AG08396 (cell line): ENCODE results near the gene P4HA3.

Experiments
- DNase-seq: peaks from one replicate; pipeline ENCODE4 v3.0.0; 2012; ENCODE audit warnings: low spot score, mixed read lengths

The P4HA3 gene

DNA sequence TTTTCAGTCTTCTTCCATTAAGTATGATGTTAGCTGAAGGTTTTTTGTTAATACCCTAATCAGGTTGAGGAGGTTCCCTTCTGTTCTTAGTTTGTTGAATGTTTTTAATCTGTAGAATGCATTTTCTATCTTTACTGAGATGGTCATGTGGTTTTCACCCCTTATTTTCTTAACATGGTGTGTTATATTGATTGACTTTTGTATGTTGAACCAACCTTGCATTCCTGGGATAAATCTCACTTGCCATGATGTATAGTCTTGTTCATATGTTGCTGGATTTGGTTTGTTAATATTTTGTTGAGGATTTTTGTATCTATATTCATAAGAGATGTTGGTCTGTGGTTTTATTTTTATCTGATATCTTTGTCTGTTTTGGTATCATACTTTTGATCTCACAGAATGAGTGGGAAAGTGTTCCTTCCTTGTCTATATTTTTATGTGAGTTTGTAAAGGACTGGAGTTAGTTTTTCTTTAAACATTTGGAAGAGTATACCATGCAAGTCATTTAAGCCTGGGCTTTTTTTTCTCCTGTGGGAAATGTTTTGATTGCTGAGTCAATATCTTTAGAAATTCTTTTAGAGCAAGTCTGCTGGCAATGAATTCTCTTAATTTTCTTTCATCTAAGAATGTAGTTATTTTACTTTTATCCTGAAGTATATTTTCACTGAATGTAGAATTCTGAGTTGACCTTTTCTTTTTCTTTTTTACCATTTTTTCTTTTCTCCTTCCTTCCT is 5.5 kb upstream of the P4HA3 start:
- DNase-seq = no peak

DNA sequence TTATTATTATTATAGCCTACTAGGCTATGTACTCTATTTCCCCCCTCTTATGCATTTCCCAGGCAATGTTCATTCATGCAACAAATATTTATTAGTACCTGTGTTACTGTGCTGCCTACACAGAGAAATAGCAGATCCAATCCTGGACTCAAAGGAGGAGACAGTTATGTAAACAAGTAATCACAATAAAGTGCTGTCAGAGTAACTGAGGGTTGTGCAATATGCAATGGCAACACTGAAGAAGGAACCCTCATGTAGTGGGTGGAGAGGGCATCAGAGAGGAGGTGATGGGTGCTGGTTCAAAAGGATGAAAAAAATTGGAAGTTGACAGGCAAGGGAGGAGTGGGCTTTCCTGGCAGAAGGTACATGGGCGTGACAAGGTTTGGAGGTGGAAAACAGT is 886 bp upstream of the P4HA3 start:
- DNase-seq = no peak

DNA sequence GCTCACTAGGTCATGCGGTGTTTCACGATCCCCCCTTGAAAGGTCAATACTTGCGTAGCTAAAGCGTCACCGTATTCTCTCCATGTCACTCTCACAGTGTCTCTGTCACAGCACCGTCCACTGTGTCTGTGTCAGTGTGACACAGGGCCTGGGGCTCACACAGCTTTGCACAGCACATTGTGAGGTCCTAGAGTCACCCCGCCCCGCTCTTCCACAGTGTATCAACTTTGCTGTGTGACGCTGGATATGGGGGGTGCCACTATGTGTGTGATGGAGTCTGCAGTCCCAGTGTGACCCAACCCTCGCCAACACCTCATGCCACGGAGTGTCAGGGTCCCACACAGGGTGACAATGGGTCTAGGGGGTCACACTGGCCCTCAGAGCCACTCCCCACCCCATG is 583 bp downstream of the P4HA3 start:
- no peak for DNase-seq

DNA sequence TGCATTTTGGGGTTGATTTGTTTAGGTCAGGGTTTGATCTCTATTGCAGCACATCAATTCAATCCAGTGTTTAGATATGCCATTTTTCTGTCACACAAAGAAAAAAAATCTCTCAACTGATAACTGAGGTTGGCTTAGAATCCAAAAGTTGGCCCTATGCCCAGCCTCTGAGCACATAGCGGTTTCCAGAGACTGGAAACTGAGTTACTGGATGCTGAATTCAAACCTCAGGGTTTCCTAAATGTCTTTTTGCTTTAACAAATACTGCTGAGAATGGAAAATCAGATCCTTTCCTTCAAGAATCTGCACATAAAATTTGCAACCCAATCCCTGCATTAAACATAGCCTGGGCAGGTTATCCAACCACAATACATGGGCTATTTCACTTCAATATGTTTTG is 4.0 kb downstream of the P4HA3 start:
- no peak for DNase-seq

DNA sequence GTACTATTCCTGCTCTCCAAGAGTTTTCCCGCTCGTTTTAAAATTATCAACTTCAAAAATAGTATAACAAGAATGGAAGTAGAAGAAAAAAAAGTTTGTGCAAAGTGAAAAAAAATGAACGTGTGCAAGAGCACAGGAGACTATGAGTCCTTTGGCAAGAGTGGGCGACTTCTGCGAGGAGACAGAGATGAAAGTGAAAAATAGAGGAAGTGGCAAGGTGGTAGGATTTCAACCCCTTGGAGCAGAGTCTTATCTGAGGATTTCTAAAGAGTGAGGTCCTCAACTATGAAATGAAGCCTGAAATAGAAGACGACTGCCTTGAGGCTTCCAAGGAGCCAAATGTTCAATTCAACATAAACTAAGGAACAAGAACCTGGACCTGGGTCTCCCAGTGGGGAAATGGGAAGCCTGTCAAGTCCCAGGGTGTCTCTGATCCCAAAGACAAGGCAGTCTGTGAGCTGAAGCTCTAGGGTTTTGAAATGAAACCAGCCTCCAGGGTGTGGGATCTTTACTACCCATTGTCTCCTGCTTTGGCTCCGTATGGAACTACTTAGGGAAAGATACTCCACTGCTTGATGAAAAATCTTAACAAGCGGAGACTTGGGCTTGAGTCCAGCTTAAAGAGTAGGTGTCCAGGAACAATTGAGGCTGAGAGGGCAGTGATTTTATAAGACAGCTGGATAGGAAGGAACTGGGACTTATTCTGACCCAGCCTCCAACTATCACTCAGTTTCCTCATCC is 4.8 kb downstream of the P4HA3 start:
- no peak for DNase-seq

DNA sequence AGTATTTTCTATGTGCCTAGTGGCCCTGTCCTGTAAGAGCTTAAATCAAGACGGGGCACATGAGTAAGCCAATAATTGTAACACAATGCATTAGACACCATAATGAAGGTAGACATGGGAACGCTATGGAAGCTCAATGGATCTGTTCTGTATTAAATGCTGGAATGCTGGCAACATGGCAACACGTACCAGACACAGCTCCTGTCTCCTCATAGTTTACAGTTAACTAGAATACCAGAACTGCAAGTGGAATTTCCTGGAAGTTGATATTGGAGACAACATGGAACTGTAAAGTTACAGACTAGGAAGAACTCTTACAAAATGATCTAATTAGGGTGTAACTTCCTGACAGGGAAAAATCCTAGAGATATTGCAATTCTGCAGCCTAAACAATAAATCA is 12.4 kb downstream of the P4HA3 start:
- no peak for DNase-seq

DNA sequence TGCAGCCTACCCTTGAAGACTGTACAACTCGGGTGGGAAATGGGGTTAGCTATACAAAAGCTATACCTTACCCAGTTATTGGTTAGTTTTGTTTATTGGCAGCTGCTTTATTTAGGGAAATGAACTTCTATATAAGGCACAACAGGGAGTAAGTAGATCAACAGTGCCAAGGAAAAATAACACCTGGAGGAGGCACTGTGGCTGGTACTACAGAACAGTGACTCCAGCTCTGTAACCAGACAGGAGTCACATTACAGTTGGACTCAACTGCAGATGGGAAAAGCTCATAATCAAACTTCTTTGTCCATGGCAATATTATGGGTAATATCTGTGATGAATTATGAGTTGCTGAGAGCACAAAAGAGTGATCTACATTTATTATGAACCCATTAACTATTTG is 14.0 kb downstream of the P4HA3 start:
- DNase-seq = no peak

DNA sequence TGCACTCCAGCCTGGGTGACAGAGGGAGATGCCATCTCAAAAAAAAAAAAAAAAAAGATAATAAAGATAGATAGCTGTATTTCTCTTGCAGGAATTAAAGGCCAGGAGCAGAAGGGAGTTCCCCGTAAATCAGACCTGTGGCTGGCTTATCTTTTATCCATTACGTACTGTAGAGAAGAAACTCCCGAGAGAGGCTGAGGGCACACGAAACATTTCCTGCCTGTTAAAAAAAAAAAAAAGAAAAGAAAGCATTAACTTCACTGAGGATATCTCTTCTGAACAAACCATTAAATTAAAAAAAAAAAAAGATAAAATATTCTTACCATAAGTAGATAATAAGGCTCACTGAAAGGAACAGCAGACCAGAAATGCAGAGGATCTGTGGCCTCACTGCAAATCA is 22.5 kb downstream of the P4HA3 start:
- no peak for DNase-seq

DNA sequence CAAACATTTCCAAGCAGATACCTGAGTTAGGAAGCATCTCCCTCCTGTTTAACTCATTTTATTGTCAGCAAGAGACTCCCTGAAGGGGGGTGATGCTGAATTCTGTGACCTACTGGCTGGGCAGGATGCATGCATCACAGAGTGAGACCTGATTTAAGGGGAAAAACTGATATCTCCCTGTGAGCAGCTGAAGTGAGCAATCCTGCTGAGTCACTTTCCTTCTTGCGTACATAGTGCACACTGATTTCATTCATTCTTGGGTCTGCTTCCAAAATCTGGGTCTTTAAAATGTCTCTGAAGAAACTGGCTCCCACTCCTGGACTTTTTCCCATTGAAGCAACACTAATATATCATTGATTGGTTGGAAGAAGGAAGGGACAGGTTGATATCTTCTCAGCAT is 23.3 kb downstream of the P4HA3 start:
- peak; percentile 77 for DNase-seq

DNA sequence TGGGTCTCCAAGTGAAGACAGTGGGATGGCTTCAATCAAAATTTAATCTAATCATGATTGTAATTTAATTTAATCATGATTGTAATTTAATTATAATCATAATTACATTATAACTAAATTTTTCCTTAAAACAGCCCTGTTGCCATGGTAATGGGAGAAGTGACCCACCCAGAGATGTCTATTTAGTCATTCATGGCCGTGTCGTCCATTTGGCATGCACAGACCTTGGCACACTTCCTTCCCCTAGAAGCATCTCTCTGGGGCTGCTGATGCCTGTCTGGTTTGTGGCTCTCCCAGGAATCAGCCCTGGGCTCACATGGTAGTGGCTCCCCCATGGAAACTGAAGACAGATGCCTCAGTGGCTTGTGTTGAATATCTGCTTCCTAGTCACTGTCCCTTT is 27.0 kb downstream of the P4HA3 start:
- no peak for DNase-seq

DNA sequence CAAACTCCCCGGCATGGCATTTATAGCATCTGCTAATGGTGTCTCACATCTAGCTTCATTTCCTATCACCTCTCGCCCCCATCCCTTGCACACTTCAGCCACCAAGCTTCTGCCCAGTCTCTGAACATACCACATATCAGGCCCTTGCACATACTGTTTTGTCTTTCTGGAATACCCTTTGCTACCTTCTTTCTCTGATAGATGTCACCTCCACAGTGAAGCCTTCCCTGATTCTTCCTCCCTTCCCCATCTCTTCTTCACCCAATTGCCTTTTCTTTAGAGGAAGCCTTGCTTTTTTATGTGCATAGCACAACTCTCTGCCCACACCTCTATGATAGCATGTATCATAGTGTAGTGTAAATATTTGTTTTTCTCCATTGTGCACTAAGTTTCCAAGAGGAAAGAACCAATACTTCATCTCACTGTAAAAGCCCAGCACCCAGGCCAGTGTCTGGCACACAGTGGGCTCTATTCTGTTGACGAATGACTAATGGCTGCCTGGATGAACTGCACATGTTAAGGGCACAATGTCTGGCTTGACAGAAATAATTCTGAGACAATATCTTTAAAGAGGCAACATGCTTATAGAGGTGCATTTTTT is 27.8 kb downstream of the P4HA3 start:
- no peak for DNase-seq

DNA sequence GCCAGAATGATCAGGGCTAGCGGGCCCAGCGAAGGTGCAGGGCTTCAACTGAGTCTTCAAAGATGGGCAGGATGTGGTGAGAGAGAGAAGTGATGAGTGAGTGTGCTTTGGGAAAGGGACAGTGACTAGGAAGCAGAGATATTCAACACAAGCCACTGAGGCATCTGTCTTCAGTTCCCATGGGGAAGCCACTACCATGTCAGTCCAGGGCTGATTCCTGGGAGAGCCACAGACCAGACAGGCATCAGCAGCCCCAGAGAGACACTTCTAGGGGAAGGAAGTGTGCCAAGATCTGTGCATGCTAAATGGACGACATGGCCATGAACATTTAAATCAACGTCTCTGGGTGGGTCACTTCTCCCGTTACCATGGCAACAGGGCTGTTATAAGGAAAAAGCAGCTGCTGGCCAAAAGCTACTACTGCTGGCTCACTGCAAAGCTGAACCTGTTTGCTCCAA is 28.5 kb downstream of the P4HA3 start:
- DNase-seq = no peak

DNA sequence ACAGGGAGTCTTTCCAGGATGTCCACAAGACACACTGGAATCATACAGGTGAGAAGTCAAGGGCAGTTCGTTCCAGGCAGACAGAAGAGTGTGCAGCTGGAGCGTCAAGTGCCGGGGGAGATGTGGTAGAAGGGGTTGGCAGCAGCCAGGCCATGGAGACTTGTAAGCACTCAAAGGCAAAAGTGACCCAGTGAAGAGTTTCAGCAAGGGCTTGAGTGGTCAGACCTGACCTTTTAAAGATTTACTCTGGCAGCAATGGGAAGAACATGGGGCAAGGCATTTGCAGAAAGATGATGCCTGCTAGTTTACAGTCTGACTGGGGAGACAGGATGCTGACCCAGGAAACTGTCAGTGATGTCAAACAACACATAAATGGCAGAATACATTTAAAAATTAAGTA is 29.0 kb downstream of the P4HA3 start:
- no peak for DNase-seq

DNA sequence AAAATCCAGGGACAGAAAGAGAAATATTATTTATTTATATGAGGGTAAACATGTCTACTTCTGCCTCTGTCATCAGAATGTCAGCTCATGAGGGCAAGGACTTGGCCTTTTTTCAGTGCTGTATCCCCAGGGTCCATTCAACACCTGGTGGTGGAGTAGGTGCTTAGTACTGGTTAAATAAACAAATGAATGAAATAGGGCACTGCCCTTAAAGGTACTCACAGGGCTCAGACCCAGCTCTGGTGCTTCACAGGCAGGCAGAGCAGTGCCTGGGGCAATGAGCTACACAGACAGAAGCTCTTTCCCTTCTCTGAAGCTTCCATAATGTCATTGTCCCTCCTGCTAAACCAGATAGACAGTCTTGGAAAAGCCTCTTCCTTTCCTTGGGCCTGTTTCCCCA is 30.9 kb downstream of the P4HA3 start:
- no peak for DNase-seq

DNA sequence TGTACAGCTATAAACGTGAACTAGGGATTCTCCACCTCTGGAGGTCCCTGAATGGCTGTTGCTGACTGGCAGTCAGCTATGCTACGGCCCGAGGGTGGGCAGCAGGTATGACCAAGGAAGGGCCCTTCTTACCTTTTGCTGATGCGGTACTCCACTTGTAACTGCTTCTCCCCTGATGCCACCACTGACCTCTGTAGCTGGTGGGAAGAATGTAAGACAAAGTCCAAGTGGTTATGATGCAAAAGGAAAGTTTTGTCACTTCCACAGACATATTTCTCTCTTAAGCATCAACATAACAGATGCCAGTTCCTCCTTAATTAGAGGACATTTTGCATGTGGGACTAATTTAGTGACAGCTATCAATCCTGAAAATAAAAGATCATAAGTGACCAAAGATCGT is 32.2 kb downstream of the P4HA3 start:
- no peak for DNase-seq

DNA sequence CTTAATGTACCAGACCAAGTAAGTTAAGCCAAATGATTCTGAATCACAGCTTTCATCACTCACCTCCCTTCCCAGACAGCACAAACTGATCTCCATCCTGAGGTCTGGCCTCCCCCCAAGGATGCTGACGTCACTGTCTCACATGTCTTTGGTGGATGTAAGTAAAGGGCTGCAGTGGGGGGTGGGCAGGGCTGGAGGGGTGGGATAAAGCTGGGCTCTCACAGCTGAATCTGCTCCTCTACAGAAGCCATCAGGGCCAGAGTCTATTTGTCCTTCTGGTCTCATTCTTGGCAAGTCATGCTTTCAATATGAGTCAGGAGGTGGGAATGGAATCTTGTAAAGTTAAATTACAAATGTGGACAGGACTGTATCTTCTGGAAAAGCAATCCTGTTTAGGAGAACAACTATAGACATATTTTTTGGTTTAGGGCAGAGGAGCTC is 32.7 kb downstream of the P4HA3 start:
- peak; percentile 79 for DNase-seq

DNA sequence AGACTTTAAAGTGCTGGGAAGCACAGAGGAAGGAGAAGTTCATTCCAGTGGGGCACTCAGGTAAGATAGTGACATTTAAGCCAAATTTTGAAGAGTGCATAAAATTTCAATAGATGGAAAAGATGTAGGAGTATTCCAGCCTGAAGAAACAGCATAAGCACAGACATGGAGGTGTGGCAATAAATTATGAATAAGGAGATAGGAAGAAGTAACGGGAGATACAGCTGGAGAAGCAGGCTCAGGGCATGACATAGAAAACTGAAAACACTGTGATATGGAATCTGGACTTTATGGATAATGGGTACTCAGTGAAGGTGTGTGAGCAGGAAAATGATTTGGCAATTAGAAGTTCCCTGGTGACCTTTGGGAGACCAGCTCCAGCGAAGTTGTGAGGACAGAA is 33.3 kb downstream of the P4HA3 start:
- DNase-seq = no peak

DNA sequence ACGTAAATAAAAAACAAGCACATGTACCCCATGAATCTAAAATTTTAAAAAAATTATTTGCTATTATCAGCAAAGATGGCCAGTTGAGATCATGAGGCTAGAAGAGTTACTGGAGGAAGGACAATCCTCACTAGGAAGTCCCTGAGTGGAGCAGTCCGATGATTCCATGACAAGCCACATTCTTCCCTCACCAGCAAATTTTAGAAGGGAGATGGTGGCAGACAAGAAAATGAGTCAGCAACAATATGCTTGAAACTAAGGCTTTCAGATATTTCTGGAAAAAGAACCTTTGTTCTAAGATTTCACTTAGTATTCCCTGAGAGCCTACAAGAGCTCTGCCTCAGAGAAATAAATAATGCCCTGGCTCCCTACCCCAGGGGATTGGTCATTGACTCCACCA is 34.9 kb downstream of the P4HA3 start:
- DNase-seq = peak; percentile 18

DNA sequence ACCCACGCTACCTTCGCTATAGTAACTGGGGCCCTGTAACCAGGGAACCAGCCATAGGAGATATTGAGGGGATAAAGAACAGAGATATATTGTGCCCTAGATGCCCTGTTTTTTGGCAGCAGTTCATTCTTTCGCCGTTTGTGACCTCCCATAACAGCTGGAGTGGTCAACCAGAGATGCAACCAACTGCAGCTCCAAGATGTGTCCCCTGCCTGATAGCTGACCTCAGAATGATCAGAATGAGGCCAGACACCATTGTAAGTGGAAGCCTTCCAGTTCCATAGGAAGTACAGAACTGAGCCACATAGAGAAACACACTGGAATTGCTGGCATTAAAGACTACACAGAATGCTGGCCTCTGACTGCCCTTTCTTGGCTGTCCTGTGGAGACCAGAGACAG is 39.2 kb downstream of the P4HA3 start:
- no peak for DNase-seq

DNA sequence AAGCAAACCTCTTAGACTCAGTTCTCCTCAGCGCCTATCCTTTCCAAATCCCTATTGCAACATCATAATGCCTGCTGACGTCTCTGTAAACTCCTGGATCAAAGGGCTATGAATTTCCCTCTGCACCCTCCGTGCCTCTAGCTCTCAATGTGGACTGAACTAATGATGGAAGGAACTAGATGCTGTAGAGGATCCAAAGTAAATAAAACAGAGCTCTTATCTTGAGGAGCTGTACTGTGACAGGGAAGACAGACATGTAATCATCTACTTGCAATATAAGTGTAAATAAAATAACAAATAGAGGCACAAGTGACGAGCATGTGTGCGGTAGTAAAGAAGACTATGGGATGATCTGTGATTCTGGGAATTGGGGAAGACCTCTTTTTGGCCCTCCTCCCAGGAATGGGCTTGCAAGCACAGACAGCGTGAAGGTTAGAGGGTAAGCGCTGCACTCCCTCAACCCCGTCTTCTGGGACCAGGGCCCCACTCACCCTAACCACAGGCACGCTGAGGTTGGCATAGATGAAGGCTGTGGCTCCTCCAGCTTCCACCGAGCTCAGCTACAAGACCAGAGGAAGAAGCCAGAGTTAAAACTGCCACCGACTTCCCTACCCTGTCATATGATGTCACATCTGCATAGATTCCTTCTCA is 42.2 kb downstream of the P4HA3 start:
- DNase-seq = peak; percentile 12

DNA sequence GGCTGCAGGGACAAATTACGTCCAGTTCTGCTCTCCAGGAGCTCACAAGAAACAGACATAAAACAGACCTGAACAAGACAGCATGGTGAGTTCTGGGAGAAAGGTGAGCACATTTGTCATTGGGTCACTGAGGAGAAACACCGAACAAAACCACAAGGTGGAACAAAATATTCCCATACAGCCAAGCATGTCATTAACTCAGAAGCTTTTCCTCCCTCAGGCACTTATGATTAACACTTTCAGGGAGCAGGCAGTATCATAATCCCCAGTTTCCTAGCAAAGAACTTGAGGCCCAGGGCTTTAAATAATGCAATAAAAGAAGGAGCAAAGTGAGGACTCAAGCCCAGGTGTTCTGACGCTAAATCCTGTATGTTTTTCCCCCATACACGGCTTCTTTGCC is 43.0 kb downstream of the P4HA3 start:
- no peak for DNase-seq

DNA sequence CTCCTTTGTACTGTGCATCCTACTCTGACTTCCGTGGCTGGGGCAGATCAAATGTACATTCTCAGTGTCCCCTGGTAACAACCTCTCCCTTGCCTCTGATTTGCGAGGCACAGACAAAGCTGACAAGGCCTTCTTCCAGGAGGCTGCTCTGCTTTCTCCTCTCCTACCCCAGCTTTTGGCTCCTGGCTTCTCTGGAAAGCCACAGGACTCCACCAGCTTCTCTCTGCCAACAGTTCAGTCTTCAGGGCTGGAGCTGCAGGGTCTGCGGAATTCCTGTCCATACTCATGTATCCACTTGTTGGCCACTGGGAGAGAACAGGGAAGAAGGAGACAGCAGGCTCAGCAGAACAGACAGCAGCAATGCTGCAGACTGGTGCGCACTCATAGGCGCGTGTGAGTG is 44.4 kb downstream of the P4HA3 start:
- DNase-seq = no peak

DNA sequence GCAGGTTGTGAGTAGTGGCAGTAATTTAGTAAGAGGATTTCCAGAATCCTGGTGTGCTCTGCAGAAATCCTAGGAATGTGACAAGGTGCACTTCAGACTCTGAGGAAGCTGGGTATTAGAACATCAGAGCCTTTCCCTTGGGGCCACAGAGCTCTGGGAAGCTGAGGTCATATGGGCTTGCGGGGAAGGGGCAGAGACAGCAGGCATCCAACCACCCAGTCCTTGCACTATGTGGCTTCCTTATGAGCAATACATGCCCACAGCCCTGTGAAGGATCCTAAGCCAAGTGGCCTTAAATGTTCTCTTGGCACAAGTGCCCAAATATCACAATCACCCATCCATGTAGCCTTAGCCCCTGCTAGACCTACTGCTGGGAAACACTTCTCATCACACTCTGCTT is 46.2 kb downstream of the P4HA3 start:
- DNase-seq = no peak
